Left ventricle myocardium inferior (tissue), 1 donor: Measurements from ENCODE around the gene RBFOX2. TPM values are rescaled to one million over a fixed set of nuclear protein-coding genes. Genes with fewer than 3 reads are reported as not detected.

Experiments used
- DNase-seq: peaks from one replicate; pipeline ENCODE4 v3.0.0-alpha.2; 2020
- H3K27ac ChIP-seq: fragments of 200-600 bp; replicated peaks from 2 replicates; pipeline ENCODE4 v1.8.0; 2021
- H3K27me3 ChIP-seq: fragments of 200-600 bp; 2 replicates; pipeline ENCODE4 v1.8.0; 2021; ENCODE audit warnings: low read depth
- H3K36me3 ChIP-seq: fragments of 200-600 bp; 2 replicates; pipeline ENCODE4 v1.8.0; 2021
- H3K4me1 ChIP-seq: fragments of 200-600 bp; 2 replicates; pipeline ENCODE4 v1.8.0; 2021
- H3K4me3 ChIP-seq: fragments of 200-600 bp; 2 replicates; pipeline ENCODE4 v1.8.0; 2021; ENCODE audit warnings: mild to moderate bottlenecking, moderate library complexity
- H3K9me3 ChIP-seq: fragments of 200-600 bp; replicated peaks from 2 replicates; pipeline ENCODE4 v1.8.0; 2021
- CTCF ChIP-seq: fragments of 200-600 bp; IDR thresholded peaks from 2 replicates; pipeline ENCODE4 v1.8.0; 2021; ENCODE audit warnings: antibody characterized with exemption, mild to moderate bottlenecking, borderline replicate concordance
- intact Hi-C: fragments of 100-400 bp; cut with micrococcal nuclease; formaldehyde crosslinking; loops from one replicate; pipeline ENCODE4 v1.11.0; 2022
- total RNA-seq: library from RNA; stranded (reverse); fragmentation: NEBNext Ultra II Directional; extraction: Animal tissue kit (Norgen Biotek cat#: 25700); gene quantifications from one replicate; pipeline ENCODE4 v1.2.1, GENCODE V29; 2021
- donor health status: DM: no; HTN: yes; CAD: no; lungs with severe emphysema.

Gene RBFOX2
- total RNA-seq, 1 donor from 2014 or later: 75.4 TPM

- no peaks in the 10 kb centered on the region for H3K27me3 ChIP-seq
- DNase-seq: no peak
- peaks cover 70% of the 10 kb centered on the region for H3K4me1 ChIP-seq
- H3K27ac ChIP-seq: no peak overlapping the region
- H3K9me3 ChIP-seq: no peaks in the 10 kb centered on the region
- H3K36me3 ChIP-seq: peaks cover 13% of the 10 kb centered on the region
- intact Hi-C loops: no loop called here
- TF ChIP-seq CTCF: no peak
- no peak overlapping the region for H3K4me3 ChIP-seq
These were observed 278.8 kb downstream of the RBFOX2 start for GRCh38 chr22:35749808-35750207.

GRCh38 chr22:35746946-35747703 is 281.5 kb downstream of the RBFOX2 start:
- intact Hi-C loops: no loop called here
- no peaks in the 10 kb centered on the region for H3K9me3 ChIP-seq
- no peak overlapping the region for H3K4me3 ChIP-seq
- no peak for TF ChIP-seq CTCF
- no peaks in the 10 kb centered on the region for H3K27me3 ChIP-seq
- H3K27ac ChIP-seq: peak overlapping the region; percentile 57
- no peak for DNase-seq
- peaks cover 71% of the 10 kb centered on the region for H3K4me1 ChIP-seq
- peaks cover 20% of the 10 kb centered on the region for H3K36me3 ChIP-seq

- H3K4me3 ChIP-seq: no peak overlapping the region
- no peaks in the 10 kb centered on the region for H3K27me3 ChIP-seq
- H3K36me3 ChIP-seq: peaks cover 20% of the 10 kb centered on the region
- H3K9me3 ChIP-seq: no peaks in the 10 kb centered on the region
- DNase-seq: peak; percentile 48
- intact Hi-C loops: no loop called here
- H3K4me1 ChIP-seq: peaks cover 73% of the 10 kb centered on the region
- TF ChIP-seq CTCF: no peak
- peak overlapping the region; percentile 57 for H3K27ac ChIP-seq
These were observed 282.4 kb downstream of the RBFOX2 start for GRCh38 chr22:35746248-35746647.

- TF ChIP-seq CTCF: no peak
- H3K27me3 ChIP-seq: no peaks in the 10 kb centered on the region
- intact Hi-C loops: no loop called here
- no peaks in the 10 kb centered on the region for H3K9me3 ChIP-seq
- H3K4me1 ChIP-seq: peaks cover 84% of the 10 kb centered on the region
- H3K4me3 ChIP-seq: no peak overlapping the region
- no peak for DNase-seq
- peak overlapping the region; percentile 66 for H3K27ac ChIP-seq
- peaks cover 29% of the 10 kb centered on the region for H3K36me3 ChIP-seq
These were observed 285.2 kb downstream of the RBFOX2 start for GRCh38 chr22:35743326-35743860.

- Histone ChIP-seq H3K27ac (peak overlapping the region; percentile 66), H3K4me1 (peaks cover 80% of the 10 kb centered on the region), H3K9me3 (no peaks in the 10 kb centered on the region), H3K4me3 (no peak overlapping the region), H3K27me3 (no peaks in the 10 kb centered on the region), H3K36me3 (peaks cover 35% of the 10 kb centered on the region)
- intact Hi-C loops: no loop called here
- no peak for DNase-seq
- TF ChIP-seq CTCF: no peak
These were observed 286.1 kb downstream of the RBFOX2 start for GRCh38 chr22:35742342-35743100.
